Right atrium auricular region (tissue), 2 donors: ENCODE results near the gene DNAJB6. TPM values are rescaled to one million over a fixed set of nuclear protein-coding genes. Genes with fewer than 3 reads are reported as not detected.

ENCODE experiments used
- DNase-seq: peaks from one replicate; pipeline ENCODE4 v3.0.0-alpha.2; 2019; ENCODE audit warnings: low spot score
- H3K27ac ChIP-seq, 2 donors: fragments of 200-600 bp; sonication (generic); 1 replicate in 1 of 2; 2 replicates in 1 of 2; pipeline ENCODE4 v1.5.1; 2016 to 2019
- H3K27me3 ChIP-seq, 2 donors: fragments of 200-600 bp; sonication (generic); one replicate each; pipeline versions ENCODE4 v1.5.1 to v1.6.0; 2017 to 2019
- H3K36me3 ChIP-seq: fragments of 200-600 bp; sonication (generic); one replicate; pipeline ENCODE4 v1.5.1; 2016
- H3K4me1 ChIP-seq, 2 donors: fragments of 200-600 bp; sonication (generic); one replicate each; pipeline versions ENCODE4 v1.5.1 to v1.6.0; 2017 to 2019
- H3K4me3 ChIP-seq, 2 donors: fragments of 200-600 bp; sonication (generic); 1 replicate in 1 of 2; 2 replicates in 1 of 2; pipeline ENCODE4 v1.5.1; 2017 to 2019; ENCODE audit warnings: mild to moderate bottlenecking in 1 of 2, moderate library complexity in 1 of 2
- H3K9me3 ChIP-seq, 2 donors: fragments of 200-600 bp; sonication (generic); one replicate each; pipeline ENCODE4 v1.5.1; 2019
- CTCF ChIP-seq, 2 donors: fragments of 200-600 bp; sonication (generic); IDR thresholded peaks; one replicate each; pipeline ENCODE4 v1.5.1; 2019; ENCODE audit warnings: antibody characterized with exemption in 2 of 2
- total RNA-seq, 2 donors: library from RNA; depleted of rRNA; stranded (reverse); fragments of >200 nt; gene quantifications; one replicate each; pipeline ENCODE4 v1.1.0, GENCODE V29; 2016

DNAJB6 gene
- total RNA-seq, 2 donors from 2014 or later: 134 to 137 TPM

- Histone ChIP-seq H3K27me3 (peaks cover 0 to 9% of the 10 kb centered on the region in 2 donors), H3K4me1 (no peaks in the 10 kb centered on the region), H3K36me3 (no peaks in the 10 kb centered on the region), H3K27ac (no peak overlapping the region), H3K9me3 (no peaks in the 10 kb centered on the region), H3K4me3 (no peak overlapping the region)
- DNase-seq: no peak
- no peak for TF ChIP-seq CTCF (IDR thresholded peaks at IDR 0.05)
Measured at GRCh38 chr7:157464111-157464970, 127.5 kb downstream of the DNAJB6 start.

GRCh38 chr7:157464971-157465886 lies 128.4 kb downstream of the DNAJB6 start:
- no peak overlapping the region for H3K27ac ChIP-seq
- H3K4me3 ChIP-seq: no peak overlapping the region
- no peak for DNase-seq
- H3K4me1 ChIP-seq: no peaks in the 10 kb centered on the region
- H3K36me3 ChIP-seq: no peaks in the 10 kb centered on the region
- TF ChIP-seq CTCF (IDR thresholded peaks at IDR 0.05): no peak
- peaks cover 0 to 9% of the 10 kb centered on the region in 2 donors for H3K27me3 ChIP-seq
- no peaks in the 10 kb centered on the region for H3K9me3 ChIP-seq

- Histone ChIP-seq H3K27me3 (peaks cover 0 to 9% of the 10 kb centered on the region in 2 donors), H3K4me3 (no peak overlapping the region), H3K36me3 (no peaks in the 10 kb centered on the region), H3K4me1 (no peaks in the 10 kb centered on the region), H3K9me3 (no peaks in the 10 kb centered on the region), H3K27ac (no peak overlapping the region)
- no peak for TF ChIP-seq CTCF (IDR thresholded peaks at IDR 0.05)
- peak; percentile 57 for DNase-seq
Measured at GRCh38 chr7:157465891-157466866, 129.4 kb downstream of the DNAJB6 start.

GRCh38 chr7:157466867-157467261 lies 130.1 kb downstream of the DNAJB6 start:
- no peaks in the 10 kb centered on the region for H3K36me3 ChIP-seq
- H3K27ac ChIP-seq: no peak overlapping the region
- H3K9me3 ChIP-seq: no peaks in the 10 kb centered on the region
- H3K4me3 ChIP-seq: no peak overlapping the region
- no peaks in the 10 kb centered on the region for H3K4me1 ChIP-seq
- no peak for TF ChIP-seq CTCF (IDR thresholded peaks at IDR 0.05)
- peaks cover 0 to 9% of the 10 kb centered on the region in 2 donors for H3K27me3 ChIP-seq
- peak; percentile 32 for DNase-seq

Other genes with a start within 250 kb of the DNAJB6 start
- 10 to 100 TPM; 53.3 to 60.8 TPM for gene UBE3C, start 198.1 kb upstream of the DNAJB6 start, total RNA-seq